C4-2B (cell line): ENCODE measurements around the gene ZFAND6.
"Not testable (repeated sequence)": the region's sequence is repeated elsewhere in the genome, so short reads cannot be mapped to it uniquely, and the experiment has no call there.

ENCODE experiments used
- ZFX ChIP-seq: fragments of 450-650 bp; IDR thresholded peaks from 2 replicates; pipeline ENCODE4 v1.6.1; 2017
- TF ChIP-seq, protein P1 (sequence below): fragments of 450-650 bp; conservative IDR thresholded peaks from 2 replicates; pipeline ENCODE4 v1.5.1; 2017; ENCODE audit warnings: mild to moderate bottlenecking

DNA sequence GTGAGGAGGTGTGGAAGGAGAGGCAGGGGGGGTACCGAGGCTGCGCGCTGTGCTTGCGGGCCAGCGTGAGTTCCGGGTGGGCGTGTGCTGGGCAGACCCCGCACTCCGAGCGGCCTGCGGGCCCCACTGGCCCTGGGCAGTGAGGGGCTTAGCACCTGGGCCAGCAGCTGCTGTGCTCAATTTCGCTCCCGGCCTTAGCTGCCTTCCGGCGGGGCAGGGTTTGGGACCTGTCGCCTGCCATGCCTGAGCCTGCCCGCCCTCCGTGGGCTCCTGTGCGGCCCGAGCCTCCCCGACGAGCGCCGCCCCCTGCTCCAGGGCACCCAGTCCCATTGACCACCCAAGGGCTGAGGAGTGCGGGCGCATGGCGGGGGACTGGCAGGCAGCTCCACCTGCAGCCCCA is 43.0 kb upstream of the ZFAND6 start:
- TF ChIP-seq, protein P1, sequence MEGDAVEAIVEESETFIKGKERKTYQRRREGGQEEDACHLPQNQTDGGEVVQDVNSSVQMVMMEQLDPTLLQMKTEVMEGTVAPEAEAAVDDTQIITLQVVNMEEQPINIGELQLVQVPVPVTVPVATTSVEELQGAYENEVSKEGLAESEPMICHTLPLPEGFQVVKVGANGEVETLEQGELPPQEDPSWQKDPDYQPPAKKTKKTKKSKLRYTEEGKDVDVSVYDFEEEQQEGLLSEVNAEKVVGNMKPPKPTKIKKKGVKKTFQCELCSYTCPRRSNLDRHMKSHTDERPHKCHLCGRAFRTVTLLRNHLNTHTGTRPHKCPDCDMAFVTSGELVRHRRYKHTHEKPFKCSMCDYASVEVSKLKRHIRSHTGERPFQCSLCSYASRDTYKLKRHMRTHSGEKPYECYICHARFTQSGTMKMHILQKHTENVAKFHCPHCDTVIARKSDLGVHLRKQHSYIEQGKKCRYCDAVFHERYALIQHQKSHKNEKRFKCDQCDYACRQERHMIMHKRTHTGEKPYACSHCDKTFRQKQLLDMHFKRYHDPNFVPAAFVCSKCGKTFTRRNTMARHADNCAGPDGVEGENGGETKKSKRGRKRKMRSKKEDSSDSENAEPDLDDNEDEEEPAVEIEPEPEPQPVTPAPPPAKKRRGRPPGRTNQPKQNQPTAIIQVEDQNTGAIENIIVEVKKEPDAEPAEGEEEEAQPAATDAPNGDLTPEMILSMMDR = not testable (repeated sequence)
- not testable (repeated sequence) for TF ChIP-seq ZFX
